ENCODE data around the gene KMT2E. TPM values are rescaled to one million over a fixed set of nuclear protein-coding genes. Genes with fewer than 3 reads are reported as not detected.

The KMT2E gene
- total RNA-seq, 4 donors from 2014 or later = 93.9 to 208 (median 118) TPM

DNA sequence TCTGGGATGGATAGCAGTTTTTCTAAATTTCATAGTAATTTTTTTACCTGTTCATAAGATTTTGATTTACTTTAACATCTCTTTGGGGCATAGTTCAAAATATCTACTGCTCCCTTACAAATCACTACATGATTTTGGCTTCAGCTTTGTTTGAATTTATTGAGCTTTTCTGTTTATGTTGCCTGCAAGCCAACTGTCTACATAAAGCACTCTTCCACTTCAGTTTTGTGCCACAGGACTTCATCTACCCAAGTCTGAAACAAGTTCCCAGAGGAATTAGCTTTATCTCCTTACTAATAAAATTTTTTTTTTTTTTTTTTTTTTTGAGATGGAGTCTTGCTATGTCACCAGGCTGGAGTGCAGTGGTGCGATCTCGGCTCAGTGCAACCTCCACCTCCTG is 45.4 kb upstream of the KMT2E start:
- H3K4me3 ChIP-seq = no peak overlapping the region
- H3K27me3 ChIP-seq = no peaks in the 10 kb centered on the region
- no peak for TF ChIP-seq POLR2AphosphoS5 (IDR thresholded peaks at IDR 0.05)
- TF ChIP-seq, protein P1, sequence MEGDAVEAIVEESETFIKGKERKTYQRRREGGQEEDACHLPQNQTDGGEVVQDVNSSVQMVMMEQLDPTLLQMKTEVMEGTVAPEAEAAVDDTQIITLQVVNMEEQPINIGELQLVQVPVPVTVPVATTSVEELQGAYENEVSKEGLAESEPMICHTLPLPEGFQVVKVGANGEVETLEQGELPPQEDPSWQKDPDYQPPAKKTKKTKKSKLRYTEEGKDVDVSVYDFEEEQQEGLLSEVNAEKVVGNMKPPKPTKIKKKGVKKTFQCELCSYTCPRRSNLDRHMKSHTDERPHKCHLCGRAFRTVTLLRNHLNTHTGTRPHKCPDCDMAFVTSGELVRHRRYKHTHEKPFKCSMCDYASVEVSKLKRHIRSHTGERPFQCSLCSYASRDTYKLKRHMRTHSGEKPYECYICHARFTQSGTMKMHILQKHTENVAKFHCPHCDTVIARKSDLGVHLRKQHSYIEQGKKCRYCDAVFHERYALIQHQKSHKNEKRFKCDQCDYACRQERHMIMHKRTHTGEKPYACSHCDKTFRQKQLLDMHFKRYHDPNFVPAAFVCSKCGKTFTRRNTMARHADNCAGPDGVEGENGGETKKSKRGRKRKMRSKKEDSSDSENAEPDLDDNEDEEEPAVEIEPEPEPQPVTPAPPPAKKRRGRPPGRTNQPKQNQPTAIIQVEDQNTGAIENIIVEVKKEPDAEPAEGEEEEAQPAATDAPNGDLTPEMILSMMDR (IDR thresholded peaks at IDR 0.05) = no peak
- no peak for TF ChIP-seq EP300 (IDR thresholded peaks at IDR 0.05)
- no peak for TF ChIP-seq POLR2A (IDR thresholded peaks at IDR 0.05)
- WGBS = 87% methylated on average over 2 of the region's 2 CpGs
- peaks cover 50% of the 10 kb centered on the region for H3K4me1 ChIP-seq
- DNase-seq (ENCODE audit: low spot score in 2 of 2) = no peak
- H3K36me3 ChIP-seq = no peaks in the 10 kb centered on the region
- no peak overlapping the region for H3K27ac ChIP-seq
- H3K9me3 ChIP-seq = no peaks in the 10 kb centered on the region

DNA sequence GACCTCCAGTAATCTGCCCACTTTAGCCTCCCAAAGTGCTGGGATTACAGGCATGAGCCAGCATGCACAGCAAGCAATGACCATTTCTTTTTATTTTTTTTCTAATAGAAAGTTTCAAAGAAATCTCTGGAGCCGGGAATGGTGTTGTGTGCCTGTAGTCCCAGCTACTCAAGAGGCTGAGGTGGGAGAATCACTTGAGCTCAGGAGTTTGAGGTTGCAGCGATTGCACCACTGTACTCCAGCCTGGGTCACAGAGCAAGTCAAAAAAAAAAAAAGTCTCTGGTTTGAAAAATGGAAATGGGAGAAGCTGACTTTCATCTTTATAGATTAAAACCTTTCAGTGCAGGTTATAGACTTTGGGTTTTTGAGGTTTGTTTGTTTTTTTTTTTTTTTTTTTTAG is 44.8 kb upstream of the KMT2E start:
- H3K27me3 ChIP-seq = no peaks in the 10 kb centered on the region
- TF ChIP-seq EP300 (IDR thresholded peaks at IDR 0.05) (no peak), POLR2A (IDR thresholded peaks at IDR 0.05) (no peak), POLR2AphosphoS5 (IDR thresholded peaks at IDR 0.05) (no peak)
- TF ChIP-seq, protein P1 (IDR thresholded peaks at IDR 0.05) = no peak
- no peak overlapping the region for H3K27ac ChIP-seq
- 94% methylated on average over 2 of the region's 2 CpGs for WGBS
- no peaks in the 10 kb centered on the region for H3K9me3 ChIP-seq
- peaks cover 50% of the 10 kb centered on the region for H3K4me1 ChIP-seq
- H3K4me3 ChIP-seq = no peak overlapping the region
- DNase-seq (ENCODE audit: low spot score in 2 of 2) = no peak
- H3K36me3 ChIP-seq = no peaks in the 10 kb centered on the region

DNA sequence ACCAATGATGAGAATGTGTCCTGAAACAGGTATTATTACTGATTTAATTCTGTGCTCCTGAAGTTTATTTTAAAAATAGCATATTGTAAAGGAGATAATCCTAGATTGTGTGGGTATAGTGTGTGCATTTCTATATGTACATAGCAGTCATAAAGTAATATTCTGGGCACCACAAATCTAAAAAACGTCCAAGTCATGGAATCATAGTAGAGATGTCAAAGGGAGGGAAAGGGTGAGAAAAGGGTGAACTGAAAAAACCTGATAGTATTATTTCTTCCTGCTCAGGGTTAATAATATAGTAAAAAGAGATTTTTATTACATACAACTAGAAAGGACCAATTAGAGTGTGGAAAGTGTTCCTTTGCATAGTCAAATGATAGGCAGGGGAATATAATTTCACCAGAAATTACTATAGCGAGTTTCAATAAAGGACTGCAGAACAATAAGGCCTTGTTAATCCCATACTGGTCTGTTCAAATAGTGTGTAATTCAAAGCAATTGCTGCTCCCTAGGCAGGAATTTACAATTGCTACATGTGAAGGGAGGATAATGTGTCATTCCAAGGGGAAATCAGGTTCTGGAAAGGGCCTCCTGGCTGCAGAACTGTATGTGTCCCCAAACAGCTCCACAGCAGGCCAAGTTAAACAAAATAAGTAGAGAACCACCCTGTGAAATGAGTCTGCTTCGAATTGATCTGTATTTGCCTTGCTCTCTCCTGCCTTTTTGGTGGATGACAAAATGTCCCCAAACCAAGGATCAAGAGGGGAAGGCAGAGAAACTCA is 42.5 kb upstream of the KMT2E start:
- no peaks in the 10 kb centered on the region for H3K27me3 ChIP-seq
- H3K27ac ChIP-seq = peak overlapping the region; percentile 80
- H3K4me3 ChIP-seq = no peak overlapping the region
- DNase-seq (ENCODE audit: low spot score in 2 of 2) = no peak
- no peaks in the 10 kb centered on the region for H3K9me3 ChIP-seq
- H3K36me3 ChIP-seq = no peaks in the 10 kb centered on the region
- 55% methylated on average over 3 of the region's 3 CpGs for WGBS
- TF ChIP-seq POLR2A (IDR thresholded peaks at IDR 0.05) (no peak), POLR2AphosphoS5 (IDR thresholded peaks at IDR 0.05) (peak in 2 of 3 donors; percentile 17 to 24)
- peaks cover 54% of the 10 kb centered on the region for H3K4me1 ChIP-seq

DNA sequence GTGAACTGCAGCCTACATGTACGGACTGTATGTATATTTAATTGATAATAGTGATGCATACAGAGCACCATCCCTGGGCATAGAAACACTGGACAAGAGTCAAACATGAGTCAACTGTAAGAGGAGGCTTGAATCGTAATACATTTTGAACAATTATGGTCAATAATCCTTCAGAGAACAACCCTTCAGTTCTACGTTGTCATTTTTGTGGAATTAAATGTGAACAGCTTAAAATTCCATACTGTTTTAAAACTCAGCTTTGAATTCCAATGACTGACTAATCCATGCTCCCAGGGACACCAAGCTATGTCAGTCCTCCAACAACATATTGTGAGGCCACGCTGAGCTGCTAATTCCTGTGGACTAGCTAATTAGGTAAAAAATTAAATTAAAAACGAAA is 41.5 kb upstream of the KMT2E start:
- TF ChIP-seq POLR2AphosphoS5 (IDR thresholded peaks at IDR 0.05) (no peak), POLR2A (IDR thresholded peaks at IDR 0.05) (no peak), EP300 (IDR thresholded peaks at IDR 0.05) (no peak)
- TF ChIP-seq, protein P1 (IDR thresholded peaks at IDR 0.05) = no peak
- H3K9me3 ChIP-seq = no peaks in the 10 kb centered on the region
- H3K4me3 ChIP-seq = no peak overlapping the region
- H3K36me3 ChIP-seq = no peaks in the 10 kb centered on the region
- DNase-seq (ENCODE audit: low spot score in 2 of 2) = no peak
- peaks cover 60% of the 10 kb centered on the region for H3K4me1 ChIP-seq
- WGBS = 64% methylated on average over 5 of the region's 5 CpGs
- no peaks in the 10 kb centered on the region for H3K27me3 ChIP-seq
- peak overlapping the region; percentile 80 for H3K27ac ChIP-seq

DNA sequence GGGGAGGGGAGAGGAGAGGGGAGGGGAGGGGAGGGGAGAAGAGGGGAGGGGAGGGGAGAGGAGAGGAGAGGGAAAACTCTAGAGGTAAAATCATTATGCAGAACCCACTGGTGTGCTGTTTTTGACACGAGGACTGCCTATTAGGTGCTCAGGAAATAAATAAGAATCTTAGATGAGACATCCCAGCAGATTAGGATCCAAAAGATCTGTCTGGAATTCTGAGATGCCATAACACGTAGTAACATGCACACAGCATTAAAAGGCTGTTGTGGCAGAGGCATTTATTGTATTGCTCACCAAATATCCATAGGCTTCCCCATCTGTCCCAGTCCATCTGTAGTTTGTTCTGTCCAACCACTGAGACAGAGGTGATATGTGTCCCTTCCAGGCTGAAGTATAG is 40.8 kb upstream of the KMT2E start:
- no peak overlapping the region for H3K4me3 ChIP-seq
- no peak for DNase-seq (ENCODE audit: low spot score in 2 of 2)
- TF ChIP-seq POLR2AphosphoS5 (IDR thresholded peaks at IDR 0.05) = no peak
- no peak for TF ChIP-seq EP300 (IDR thresholded peaks at IDR 0.05)
- TF ChIP-seq, protein P1 (IDR thresholded peaks at IDR 0.05) = no peak
- TF ChIP-seq POLR2A (IDR thresholded peaks at IDR 0.05) = no peak
- 56% methylated on average over 2 of the region's 2 CpGs for WGBS
- H3K27ac ChIP-seq = peak overlapping the region; percentile 80
- no peaks in the 10 kb centered on the region for H3K36me3 ChIP-seq
- no peaks in the 10 kb centered on the region for H3K9me3 ChIP-seq
- H3K4me1 ChIP-seq = peaks cover 65% of the 10 kb centered on the region
- H3K27me3 ChIP-seq = no peaks in the 10 kb centered on the region
